ENCODE data around the gene CDK17.
A peak's percentile ranks its signal among the peaks of the same experiment; 100 is the strongest.

The CDK17 gene

GRCh38 chr12:96399919-96400630 lies at the start of gene CDK17:
CDK17 (minus strand) TSS chr12:96400439; CDS start chr12:96334836, 65,603 bp downstream.
- DNase-seq (ENCODE audit: low read depth), result peak; percentile 92
- peak; percentile 54 for TF ChIP-seq CTCF (IDR thresholded peaks at IDR 0.05; ENCODE audit: insufficient read depth, low read depth, low read length, missing control alignments)
- peak within 1 kb of the TSS; percentile 91 for H3K4me3 ChIP-seq (ENCODE audit: low read depth, low read length)

DNA sequence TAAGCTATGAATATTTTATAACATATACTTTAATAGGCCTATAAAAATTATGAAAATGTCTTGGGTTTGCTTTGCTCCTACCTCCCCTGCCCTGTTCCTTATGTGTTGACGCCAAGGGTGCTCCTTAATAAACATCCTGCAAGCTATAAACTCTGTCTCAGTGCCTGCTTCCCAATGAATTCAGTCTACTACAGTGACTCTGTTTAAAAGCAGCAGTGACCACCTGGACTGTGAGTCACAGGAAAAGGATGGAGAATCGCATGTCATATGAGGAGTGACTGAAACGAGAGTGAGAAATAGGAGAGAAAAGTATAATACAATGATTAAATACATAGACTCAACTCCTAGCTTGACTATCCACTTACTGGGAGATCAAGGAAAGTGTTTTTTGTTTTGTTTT lies 48.1 kb upstream of the CDK17 start:
- no peak for TF ChIP-seq CTCF (IDR thresholded peaks at IDR 0.05; ENCODE audit: insufficient read depth, low read depth, low read length, missing control alignments)
- no peak for DNase-seq (ENCODE audit: low read depth)
- H3K4me3 ChIP-seq (ENCODE audit: low read depth, low read length), result no peak overlapping the region

DNA sequence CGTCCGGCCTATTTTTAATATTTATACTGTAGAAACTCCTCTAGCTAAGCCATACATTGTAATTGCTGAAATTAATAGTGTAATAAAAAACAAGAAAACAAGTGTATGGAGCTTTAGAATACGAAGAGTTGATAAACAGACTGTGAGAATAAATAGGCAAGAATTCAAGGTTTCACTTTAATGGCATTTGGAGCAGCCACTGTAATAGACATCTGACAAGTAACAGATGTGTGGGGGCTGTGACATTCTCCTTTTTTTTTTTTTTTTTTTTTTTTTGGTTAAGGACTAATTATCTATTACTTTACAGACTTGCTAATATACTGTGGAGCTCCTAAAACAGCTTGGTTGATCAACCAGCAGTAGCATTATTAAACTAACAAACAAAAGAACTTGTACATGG lies 47.0 kb upstream of the CDK17 start:
- H3K4me3 ChIP-seq (ENCODE audit: low read depth, low read length), result no peak overlapping the region
- no peak for TF ChIP-seq CTCF (IDR thresholded peaks at IDR 0.05; ENCODE audit: insufficient read depth, low read depth, low read length, missing control alignments)
- no peak for DNase-seq (ENCODE audit: low read depth)

DNA sequence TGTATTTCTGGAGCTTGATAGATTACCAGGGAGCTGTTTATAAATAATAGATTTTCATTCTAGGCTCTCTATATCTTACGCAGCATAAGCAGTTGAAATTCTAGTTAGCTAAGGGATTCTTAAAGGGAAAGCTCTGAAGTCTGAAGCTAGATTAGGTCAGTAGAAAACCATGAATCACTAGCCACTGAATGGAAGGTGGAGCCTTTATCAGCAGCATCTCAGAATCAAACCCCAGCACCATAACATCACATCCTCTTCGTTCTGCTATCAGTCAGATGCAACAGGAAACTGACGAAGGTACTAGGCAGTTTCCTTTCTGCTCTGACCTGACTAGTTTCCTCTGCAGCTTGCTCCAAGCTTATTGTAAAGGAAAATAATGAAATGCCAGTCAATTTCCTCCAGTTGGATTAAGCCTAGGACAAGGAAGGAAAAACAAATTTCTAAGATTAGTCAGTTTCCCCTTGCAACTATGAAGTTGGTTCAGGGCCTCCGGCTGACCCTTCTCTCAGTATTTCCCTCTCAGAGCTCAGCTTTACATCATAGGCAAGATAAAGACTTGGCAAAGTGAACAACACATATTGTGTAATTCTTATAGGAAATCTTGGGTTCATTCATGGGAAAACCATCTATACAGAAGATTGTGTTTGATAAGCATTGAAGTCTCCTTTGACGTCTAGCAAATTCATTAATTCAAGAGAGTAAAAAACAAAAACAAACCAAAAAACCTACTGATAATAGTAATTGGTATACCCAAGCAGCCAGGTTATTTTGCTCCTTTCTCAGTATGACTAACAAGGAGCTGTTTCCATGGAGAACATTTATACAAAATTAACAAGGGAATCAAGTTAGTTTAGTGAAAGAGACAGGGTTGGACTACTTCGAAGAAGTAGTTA lies 45.7 kb upstream of the CDK17 start:
- H3K4me3 ChIP-seq (ENCODE audit: low read depth, low read length), result no peak overlapping the region
- TF ChIP-seq CTCF (IDR thresholded peaks at IDR 0.05; ENCODE audit: insufficient read depth, low read depth, low read length, missing control alignments), result no peak
- peak; percentile 80 for DNase-seq (ENCODE audit: low read depth)

DNA sequence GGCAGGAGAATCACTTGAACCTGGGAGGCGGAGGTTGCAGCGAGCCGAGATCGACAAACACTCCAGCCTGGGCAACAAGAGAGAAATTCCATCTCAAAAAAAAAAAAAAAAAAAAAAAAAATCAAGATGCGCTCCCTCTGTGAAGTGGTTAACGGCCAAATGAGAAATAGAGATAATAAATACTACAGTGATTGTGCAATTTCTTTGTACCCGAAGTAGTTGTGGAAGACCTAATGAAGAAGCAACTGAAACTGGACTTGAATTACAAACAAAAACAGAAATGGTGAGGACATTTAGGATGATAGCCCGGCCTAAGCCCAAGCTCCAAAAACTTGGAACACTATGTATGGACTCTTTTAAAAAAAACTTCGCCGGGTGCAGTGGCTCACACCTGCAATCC lies 44.2 kb upstream of the CDK17 start:
- no peak overlapping the region for H3K4me3 ChIP-seq (ENCODE audit: low read depth, low read length)
- DNase-seq (ENCODE audit: low read depth), result no peak
- TF ChIP-seq CTCF (IDR thresholded peaks at IDR 0.05; ENCODE audit: insufficient read depth, low read depth, low read length, missing control alignments), result no peak

DNA sequence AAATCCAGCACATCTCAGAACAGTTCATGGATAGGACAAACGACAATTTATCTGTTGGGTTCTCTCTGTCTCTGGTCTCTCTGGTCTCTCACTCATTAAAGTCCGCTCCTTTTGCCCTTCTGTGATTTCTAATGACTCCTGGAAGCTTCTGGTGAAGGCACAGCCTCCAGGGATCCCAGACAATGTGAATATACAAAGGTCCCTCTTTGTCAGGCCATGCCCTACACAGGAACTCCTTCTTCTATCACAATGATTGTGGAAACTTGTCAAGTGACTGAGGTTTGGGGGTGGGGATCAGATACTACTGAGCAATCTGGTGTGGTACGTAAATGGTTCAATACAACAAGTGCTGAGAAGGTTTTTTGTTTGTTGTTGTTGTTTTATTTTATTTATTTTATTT lies 42.7 kb upstream of the CDK17 start:
- no peak overlapping the region for H3K4me3 ChIP-seq (ENCODE audit: low read depth, low read length)
- no peak for DNase-seq (ENCODE audit: low read depth)
- TF ChIP-seq CTCF (IDR thresholded peaks at IDR 0.05; ENCODE audit: insufficient read depth, low read depth, low read length, missing control alignments), result no peak

Measured in GM12865 (cell line).